HG03558 (cell line): ENCODE measurements around the gene SLC35D1.

Source experiments
- ATAC-seq: cut with Tn5 transposase; IDR thresholded peaks from one replicate; pipeline ENCODE4 v1.9.1; 2021; ENCODE audit warnings: moderate number of reproducible peaks; ENCODE audit not compliant: unreplicated experiment; ENCODE audit errors: extremely low read depth

Gene SLC35D1

GRCh38 chr1:67051196-67051595 is 2.8 kb downstream of the SLC35D1 start:
- ATAC-seq: no peak

- ATAC-seq: no peak
Observed at GRCh38 chr1:67044631-67045270, 9.2 kb downstream of the SLC35D1 start.

GRCh38 chr1:67043366-67043765 is 10.6 kb downstream of the SLC35D1 start:
- no peak for ATAC-seq

GRCh38 chr1:67041841-67042503 is 12.0 kb downstream of the SLC35D1 start:
- no peak for ATAC-seq

- ATAC-seq: no peak
Observed at GRCh38 chr1:67040405-67040804, 13.5 kb downstream of the SLC35D1 start.

GRCh38 chr1:67031859-67032247 is 22.1 kb downstream of the SLC35D1 start:
- no peak for ATAC-seq

- no peak for ATAC-seq
Observed at GRCh38 chr1:67031121-67031858, 22.7 kb downstream of the SLC35D1 start.

GRCh38 chr1:67029472-67029871 is 24.5 kb downstream of the SLC35D1 start:
- ATAC-seq: no peak

GRCh38 chr1:67020765-67021164 is 33.2 kb downstream of the SLC35D1 start:
- no peak for ATAC-seq

- no peak for ATAC-seq
Observed at GRCh38 chr1:67020304-67020703, 33.6 kb downstream of the SLC35D1 start.

GRCh38 chr1:67019600-67020136 is 34.3 kb downstream of the SLC35D1 start:
- ATAC-seq: no peak

- no peak for ATAC-seq
Observed at GRCh38 chr1:67019121-67019520, 34.8 kb downstream of the SLC35D1 start.

GRCh38 chr1:67018574-67018973 is 35.4 kb downstream of the SLC35D1 start:
- no peak for ATAC-seq

- peak; percentile 73 for ATAC-seq
Observed at GRCh38 chr1:67013573-67013972, 40.4 kb downstream of the SLC35D1 start.

GRCh38 chr1:67009792-67010191 is 44.2 kb downstream of the SLC35D1 start:
- ATAC-seq: no peak

GRCh38 chr1:67005068-67005467 is 48.9 kb downstream of the SLC35D1 start:
- ATAC-seq: no peak

- no peak for ATAC-seq
Observed at GRCh38 chr1:67004176-67004575, 49.8 kb downstream of the SLC35D1 start.

- no peak for ATAC-seq
Observed at GRCh38 chr1:67001682-67002425, 52.1 kb downstream of the SLC35D1 start.

GRCh38 chr1:66999640-67000400 is 54.1 kb downstream of the SLC35D1 start:
- ATAC-seq: no peak

GRCh38 chr1:66998972-66999371 is 55.0 kb downstream of the SLC35D1 start:
- ATAC-seq: no peak
